OCI-LY7 (cell line): ENCODE data around the gene MACROD2.

ENCODE experiments used
- CTCF ChIP-seq: fragments of 200-600 bp; sonication (generic); conservative IDR thresholded peaks from 2 replicates; pipeline ENCODE4 v1.5.1; 2014; ENCODE audit warnings: mild to moderate bottlenecking, antibody characterized with exemption, low read length, moderate library complexity, mixed read lengths
- EZH2phosphoT487 ChIP-seq: fragments of 200-600 bp; sonication (generic); IDR thresholded peaks from 2 replicates; pipeline ENCODE4 v1.6.1; 2018; ENCODE audit warnings: low read depth, borderline replicate concordance, mild to moderate bottlenecking, mixed run types, antibody characterized with exemption, low read length, moderate library complexity, mixed read lengths

GRCh38 chr20:13984211-13984610, 11.1 kb upstream of the MACROD2 start:
- TF ChIP-seq CTCF: no peak
- TF ChIP-seq EZH2phosphoT487: no peak
